Vagina (tissue), 2 donors: ENCODE measurements around the gene RABEP2. TPM values are rescaled to one million over a fixed set of nuclear protein-coding genes. Genes with fewer than 3 reads are reported as not detected.

Experiments used
- DNase-seq, 2 donors: peaks; one replicate each; pipeline ENCODE4 v3.0.0-alpha.2; 2017; ENCODE audit errors: extremely low spot score in 2 of 2
- H3K27ac ChIP-seq: fragments of 200-600 bp; sonication (generic); one replicate; pipeline ENCODE4 v1.5.1; 2019
- H3K27me3 ChIP-seq: fragments of 200-600 bp; sonication (generic); one replicate; pipeline ENCODE4 v1.5.1; 2019
- H3K36me3 ChIP-seq, 2 donors: fragments of 200-600 bp; sonication (generic); one replicate each; pipeline ENCODE4 v1.5.1; 2017 to 2019
- H3K4me1 ChIP-seq: fragments of 200-600 bp; sonication (generic); one replicate; pipeline ENCODE4 v1.5.1; 2019
- H3K4me3 ChIP-seq, 2 donors: fragments of 200-600 bp; sonication (generic); 1 replicate in 1 of 2; 2 replicates in 1 of 2; pipeline ENCODE4 v1.5.1; 2016 to 2019
- H3K9me3 ChIP-seq: fragments of 200-600 bp; sonication (generic); one replicate; pipeline ENCODE4 v1.5.1; 2019
- POLR2A ChIP-seq, 2 donors: fragments of 450-650 bp; IDR thresholded peaks; one replicate each; pipeline ENCODE4 v1.6.1; 2017; ENCODE audit warnings: antibody characterized with exemption in 2 of 2, mild to moderate bottlenecking in 2 of 2, moderate library complexity in 2 of 2
- POLR2AphosphoS5 ChIP-seq, 2 donors: sonication (generic); formaldehyde crosslinking; IDR thresholded peaks; one replicate each; pipeline ENCODE4 v1.9.0; 2017; ENCODE audit warnings: antibody characterized with exemption in 2 of 2, mild to moderate bottlenecking in 2 of 2, low read depth in 1 of 2; ENCODE audit not compliant: insufficient read depth in 1 of 2
- intact Hi-C: fragments of 100-400 bp; cut with DNase I; formaldehyde crosslinking; loops from one replicate; pipeline ENCODE4 v1.15.1; 2023
- total RNA-seq: library from RNA; depleted of rRNA; stranded (reverse); fragments of >200 nt; gene quantifications from one replicate; pipeline ENCODE4 v1.2.3, GENCODE V29; 2016
- TF ChIP-seq, protein P1 (sequence below), 3 experiments: fragments of 450-650 bp in 2 of 3; fragments of 200-600 bp in 1 of 3; sonication (generic) in 1 of 3; IDR thresholded peaks; one replicate each; pipeline ENCODE4 v1.5.1; 2017 to 2019; ENCODE audit warnings: antibody characterized with exemption in 3 of 3, mild to moderate bottlenecking in 2 of 3, moderate library complexity in 2 of 3

Gene RABEP2
- total RNA-seq, 1 donor from 2014 or later = 44.7 TPM

DNA sequence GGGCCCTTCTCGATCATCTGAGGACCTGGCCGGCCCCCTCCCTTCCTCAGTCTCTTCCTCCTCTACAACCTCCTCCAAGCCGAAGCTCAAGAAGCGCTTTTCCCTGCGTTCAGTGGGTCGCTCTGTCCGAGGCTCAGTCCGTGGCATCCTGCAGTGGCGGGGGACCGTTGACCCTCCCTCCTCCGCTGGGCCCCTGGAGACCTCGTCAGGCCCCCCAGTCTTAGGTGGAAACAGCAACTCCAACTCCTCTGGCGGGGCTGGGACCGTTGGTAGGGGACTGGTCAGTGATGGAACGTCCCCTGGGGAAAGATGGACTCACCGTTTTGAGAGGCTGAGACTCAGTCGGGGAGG is 58.6 kb downstream of the RABEP2 start:
- H3K27me3 ChIP-seq = no peaks in the 10 kb centered on the region
- peaks cover 0 to 49% of the 10 kb centered on the region in 2 donors for H3K36me3 ChIP-seq
- no peak overlapping the region for H3K4me3 ChIP-seq
- DNase-seq = no peak
- H3K9me3 ChIP-seq = no peaks in the 10 kb centered on the region
- peaks cover 36% of the 10 kb centered on the region for H3K4me1 ChIP-seq
- H3K27ac ChIP-seq = no peak overlapping the region
- intact Hi-C loops = no loop called here
- no peak for TF ChIP-seq POLR2A (IDR thresholded peaks at IDR 0.05)
- TF ChIP-seq, protein P1, sequence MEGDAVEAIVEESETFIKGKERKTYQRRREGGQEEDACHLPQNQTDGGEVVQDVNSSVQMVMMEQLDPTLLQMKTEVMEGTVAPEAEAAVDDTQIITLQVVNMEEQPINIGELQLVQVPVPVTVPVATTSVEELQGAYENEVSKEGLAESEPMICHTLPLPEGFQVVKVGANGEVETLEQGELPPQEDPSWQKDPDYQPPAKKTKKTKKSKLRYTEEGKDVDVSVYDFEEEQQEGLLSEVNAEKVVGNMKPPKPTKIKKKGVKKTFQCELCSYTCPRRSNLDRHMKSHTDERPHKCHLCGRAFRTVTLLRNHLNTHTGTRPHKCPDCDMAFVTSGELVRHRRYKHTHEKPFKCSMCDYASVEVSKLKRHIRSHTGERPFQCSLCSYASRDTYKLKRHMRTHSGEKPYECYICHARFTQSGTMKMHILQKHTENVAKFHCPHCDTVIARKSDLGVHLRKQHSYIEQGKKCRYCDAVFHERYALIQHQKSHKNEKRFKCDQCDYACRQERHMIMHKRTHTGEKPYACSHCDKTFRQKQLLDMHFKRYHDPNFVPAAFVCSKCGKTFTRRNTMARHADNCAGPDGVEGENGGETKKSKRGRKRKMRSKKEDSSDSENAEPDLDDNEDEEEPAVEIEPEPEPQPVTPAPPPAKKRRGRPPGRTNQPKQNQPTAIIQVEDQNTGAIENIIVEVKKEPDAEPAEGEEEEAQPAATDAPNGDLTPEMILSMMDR (IDR thresholded peaks at IDR 0.05) = no peak
- TF ChIP-seq POLR2AphosphoS5 (IDR thresholded peaks at IDR 0.05; ENCODE audit: insufficient read depth in 1 of 2, low read depth in 1 of 2) = no peak

DNA sequence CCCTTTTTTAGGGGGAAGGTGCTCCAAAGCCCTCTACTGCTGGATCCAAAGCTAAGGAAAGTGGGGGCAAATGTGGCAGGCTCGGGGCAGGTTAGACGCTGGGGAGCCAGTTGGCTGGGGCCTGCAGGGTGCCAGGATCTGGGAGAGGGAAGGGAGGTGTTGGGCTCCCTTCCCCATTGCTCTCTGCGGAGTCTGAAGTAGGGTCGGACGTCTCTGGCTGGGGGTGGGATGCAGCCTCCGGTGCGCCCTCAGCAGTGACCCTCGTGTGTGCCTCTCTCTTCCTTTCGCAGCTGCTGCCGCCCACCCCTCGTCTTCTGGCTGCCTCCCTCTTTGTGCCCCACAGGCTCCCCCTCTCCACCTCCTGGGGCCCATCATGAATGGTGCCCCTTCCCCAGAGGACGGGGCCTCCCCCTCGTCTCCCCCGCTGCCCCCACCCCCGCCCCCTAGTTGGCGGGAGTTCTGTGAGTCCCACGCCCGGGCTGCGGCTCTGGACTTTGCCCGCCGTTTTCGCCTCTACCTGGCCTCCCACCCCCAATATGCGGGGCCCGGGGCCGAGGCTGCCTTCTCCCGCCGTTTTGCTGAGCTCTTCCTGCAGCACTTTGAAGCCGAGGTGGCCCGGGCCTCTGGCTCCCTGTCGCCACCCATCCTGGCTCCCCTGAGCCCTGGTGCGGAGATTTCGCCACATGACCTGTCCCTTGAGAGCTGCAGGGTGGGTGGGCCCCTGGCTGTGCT is 59.1 kb downstream of the RABEP2 start:
- intact Hi-C loops = no loop called here
- Histone ChIP-seq H3K27me3 (no peaks in the 10 kb centered on the region), H3K4me3 (no peak overlapping the region), H3K36me3 (peaks cover 0 to 43% of the 10 kb centered on the region in 2 donors), H3K4me1 (peaks cover 36% of the 10 kb centered on the region), H3K9me3 (no peaks in the 10 kb centered on the region), H3K27ac (no peak overlapping the region)
- TF ChIP-seq POLR2AphosphoS5 (IDR thresholded peaks at IDR 0.05; ENCODE audit: insufficient read depth in 1 of 2, low read depth in 1 of 2) = no peak
- TF ChIP-seq, protein P1 (IDR thresholded peaks at IDR 0.05) = no peak
- TF ChIP-seq POLR2A (IDR thresholded peaks at IDR 0.05) = no peak
- DNase-seq = no peak

DNA sequence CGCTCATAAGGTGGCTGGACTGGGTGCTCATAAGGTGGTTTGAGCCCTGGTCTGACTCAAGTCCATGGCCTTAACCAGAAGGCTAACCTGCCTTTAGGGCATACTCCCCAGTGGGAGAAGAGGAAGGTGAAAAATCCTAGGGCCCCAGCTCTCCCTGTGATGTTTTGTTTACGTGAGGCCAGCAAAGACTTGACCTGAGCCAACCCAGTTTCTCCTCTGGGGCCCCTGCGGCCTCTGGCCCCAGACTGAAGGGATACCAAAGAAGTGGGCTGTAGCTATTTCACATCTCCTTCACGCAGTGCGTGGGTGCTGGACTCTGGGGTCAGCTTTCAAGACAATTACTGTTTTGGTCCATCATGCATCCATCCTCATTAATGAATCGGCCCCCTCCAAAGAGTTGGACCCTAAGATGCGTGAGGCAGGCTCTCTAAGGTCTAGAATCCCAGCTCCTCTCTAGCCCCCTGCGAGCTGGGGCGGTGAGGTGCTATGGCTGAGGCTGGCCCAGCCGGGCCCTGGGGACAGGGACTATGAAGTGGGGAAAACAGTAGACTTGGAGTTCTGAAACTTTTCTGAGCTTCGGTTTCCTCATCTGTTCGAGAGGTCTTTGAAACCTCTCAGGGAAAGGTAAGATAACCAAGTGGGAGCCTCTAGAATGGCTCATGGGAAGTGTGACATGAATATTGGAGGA is 59.9 kb downstream of the RABEP2 start:
- H3K27ac ChIP-seq = no peak overlapping the region
- TF ChIP-seq, protein P1 (IDR thresholded peaks at IDR 0.05) = no peak
- intact Hi-C loops = no loop called here

DNA sequence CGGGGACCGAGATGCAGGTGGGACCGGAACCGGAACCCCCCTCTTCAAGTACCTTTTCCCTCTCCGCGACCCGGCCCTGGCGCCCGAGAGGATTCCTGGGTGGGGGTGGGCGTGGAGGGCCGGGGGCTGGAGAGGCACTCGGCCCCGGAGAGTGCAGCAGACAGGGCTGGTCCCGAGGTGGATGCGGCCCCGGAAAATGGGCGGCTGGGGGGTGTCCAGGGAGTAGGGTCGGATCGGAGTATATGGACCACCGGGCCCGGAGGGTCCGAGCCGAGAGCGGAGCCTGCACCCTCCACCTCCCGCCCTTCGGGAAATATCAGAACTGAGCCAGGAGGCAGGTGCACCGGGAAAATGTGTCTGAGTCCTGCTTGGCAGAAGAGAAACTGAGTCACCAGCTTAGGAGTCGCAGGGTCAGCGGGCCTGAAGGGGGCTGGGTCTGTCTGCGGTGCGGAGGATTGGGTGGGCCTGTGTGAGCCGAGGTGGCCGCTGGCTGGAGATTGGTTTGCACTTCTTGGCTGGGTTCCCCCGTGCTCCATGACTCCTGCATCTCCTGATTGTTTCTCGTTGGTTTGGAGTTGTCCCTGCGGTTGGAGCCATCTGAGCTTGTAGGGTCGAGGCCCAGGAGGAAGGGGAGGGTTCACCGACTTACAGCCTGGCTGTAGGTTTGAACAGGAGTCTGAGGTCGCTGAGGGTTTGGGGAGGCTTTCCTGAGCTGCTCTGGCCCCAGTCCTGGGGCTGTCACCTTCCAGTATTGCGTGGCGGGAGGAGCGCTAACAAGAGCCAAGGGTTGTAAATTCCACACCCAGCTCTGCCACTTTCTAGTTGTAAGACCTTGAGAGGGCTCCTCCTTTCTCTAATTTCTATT is 60.9 kb downstream of the RABEP2 start:
- intact Hi-C loops = no loop called here
- H3K27me3 ChIP-seq = no peaks in the 10 kb centered on the region
- peaks cover 36% of the 10 kb centered on the region for H3K4me1 ChIP-seq
- H3K9me3 ChIP-seq = no peaks in the 10 kb centered on the region
- TF ChIP-seq, protein P1 (IDR thresholded peaks at IDR 0.05) = no peak
- TF ChIP-seq POLR2AphosphoS5 (IDR thresholded peaks at IDR 0.05; ENCODE audit: insufficient read depth in 1 of 2, low read depth in 1 of 2) = no peak
- no peak for TF ChIP-seq POLR2A (IDR thresholded peaks at IDR 0.05)
- DNase-seq = no peak
- peak overlapping the region; percentile 80 to 94 for H3K4me3 ChIP-seq
- H3K36me3 ChIP-seq = peaks cover 0 to 26% of the 10 kb centered on the region in 2 donors
- H3K27ac ChIP-seq = peak overlapping the region; percentile 92

More for the DNA sequence above, 59.9 kb downstream of the RABEP2 start:
- no peak for DNase-seq
- Histone ChIP-seq H3K4me3 (no peak overlapping the region), H3K27me3 (no peaks in the 10 kb centered on the region), H3K4me1 (peaks cover 36% of the 10 kb centered on the region), H3K36me3 (peaks cover 0 to 36% of the 10 kb centered on the region in 2 donors), H3K9me3 (no peaks in the 10 kb centered on the region)
